LNCAP (cell line): ENCODE data around the gene ARF5.

Experiments
- CTCF ChIP-seq: fragments of 450-650 bp; IDR thresholded peaks from 2 replicates; pipeline ENCODE4 v1.5.1; 2017; ENCODE audit warnings: mild to moderate bottlenecking

The ARF5 gene

GRCh38 chr7:127584648-127585043 lies 3.6 kb upstream of the ARF5 start:
- no peak for TF ChIP-seq CTCF

GRCh38 chr7:127585044-127585953 lies 2.9 kb upstream of the ARF5 start, which contains the start of gene GCC1:
TSS of gene GCC1 (minus strand) at chr7:127585596. CDS start at chr7:127585182, 414 bp downstream.
- no peak for TF ChIP-seq CTCF

- no peak for TF ChIP-seq CTCF
Observed at GRCh38 chr7:127586346-127586745, 1.9 kb upstream of the ARF5 start.

GRCh38 chr7:127587663-127588018 lies 570 bp upstream of the ARF5 start:
- no peak for TF ChIP-seq CTCF

GRCh38 chr7:127588697-127589482 lies 679 bp downstream of the ARF5 start:
- TF ChIP-seq CTCF, result peak; percentile 69

GRCh38 chr7:127589896-127590295 lies 1.7 kb downstream of the ARF5 start:
- no peak for TF ChIP-seq CTCF

- no peak for TF ChIP-seq CTCF
Observed at GRCh38 chr7:127591189-127591588, 3.0 kb downstream of the ARF5 start.
